ENCODE data around the gene HAUS5.

HAUS5 gene

DNA sequence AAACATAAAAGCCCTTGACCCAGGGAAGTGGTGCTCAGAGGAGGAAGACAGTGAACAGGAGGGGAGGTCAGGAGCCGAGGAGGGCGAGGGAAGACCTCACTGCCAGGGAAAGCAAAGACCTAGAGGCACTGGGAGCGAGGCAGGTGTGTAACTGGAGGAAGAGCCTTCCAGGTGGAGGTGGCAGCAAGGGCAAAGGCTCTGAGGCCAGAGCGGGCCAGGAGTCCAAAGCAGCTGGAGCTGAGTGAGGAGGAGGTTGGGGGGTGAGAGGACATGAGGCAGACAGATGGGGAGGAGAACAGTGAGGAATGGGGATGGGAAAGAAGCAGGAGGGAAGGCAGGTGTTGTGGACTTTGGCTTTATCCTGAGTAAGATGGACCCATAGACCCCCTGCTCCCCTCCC lies 57.4 kb downstream of the HAUS5 start:
- no peak for DNase-seq (ENCODE audit: low read depth in 2 of 2, low spot score in 1 of 2)

DNA sequence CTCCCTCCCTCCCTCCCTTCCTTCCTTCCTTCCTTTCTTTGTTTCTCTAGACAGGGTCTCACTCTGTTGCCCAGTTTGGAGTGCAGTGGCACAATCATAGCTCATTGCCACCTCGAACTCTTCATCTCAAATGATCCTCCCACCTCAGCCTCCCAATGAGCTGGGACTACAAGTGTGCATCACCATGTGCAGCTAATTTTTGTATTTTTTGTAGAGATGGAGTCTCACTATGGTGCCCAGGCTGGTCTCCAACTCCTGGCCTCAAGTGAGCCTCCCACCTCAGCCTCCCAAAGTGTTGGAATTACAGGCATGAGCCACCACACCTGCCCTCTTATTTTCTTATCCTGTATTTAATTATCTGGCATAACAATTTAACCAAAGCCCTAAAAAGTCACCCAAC lies 58.2 kb downstream of the HAUS5 start:
- DNase-seq (ENCODE audit: low read depth in 2 of 2, low spot score in 1 of 2), result no peak

DNA sequence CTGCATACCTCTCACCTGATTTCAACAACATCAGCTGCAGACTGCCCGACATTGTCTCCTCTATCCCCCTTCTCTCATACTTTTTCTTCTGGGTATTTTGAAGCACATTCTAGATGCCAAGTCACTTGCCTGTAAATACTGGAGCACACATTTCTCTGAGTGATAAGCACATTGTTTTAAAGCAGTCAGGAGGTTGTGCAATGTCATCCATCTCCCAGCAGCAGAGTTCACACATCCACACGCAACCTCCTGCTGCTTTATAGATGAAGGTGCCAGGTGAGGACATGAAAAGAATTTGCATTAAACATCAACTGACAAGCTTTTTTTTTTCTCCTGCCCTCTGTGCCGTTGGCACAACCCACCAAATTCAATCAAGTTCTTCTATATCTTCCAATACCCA lies 59.3 kb downstream of the HAUS5 start:
- DNase-seq (ENCODE audit: low read depth in 2 of 2, low spot score in 1 of 2), result no peak

DNA sequence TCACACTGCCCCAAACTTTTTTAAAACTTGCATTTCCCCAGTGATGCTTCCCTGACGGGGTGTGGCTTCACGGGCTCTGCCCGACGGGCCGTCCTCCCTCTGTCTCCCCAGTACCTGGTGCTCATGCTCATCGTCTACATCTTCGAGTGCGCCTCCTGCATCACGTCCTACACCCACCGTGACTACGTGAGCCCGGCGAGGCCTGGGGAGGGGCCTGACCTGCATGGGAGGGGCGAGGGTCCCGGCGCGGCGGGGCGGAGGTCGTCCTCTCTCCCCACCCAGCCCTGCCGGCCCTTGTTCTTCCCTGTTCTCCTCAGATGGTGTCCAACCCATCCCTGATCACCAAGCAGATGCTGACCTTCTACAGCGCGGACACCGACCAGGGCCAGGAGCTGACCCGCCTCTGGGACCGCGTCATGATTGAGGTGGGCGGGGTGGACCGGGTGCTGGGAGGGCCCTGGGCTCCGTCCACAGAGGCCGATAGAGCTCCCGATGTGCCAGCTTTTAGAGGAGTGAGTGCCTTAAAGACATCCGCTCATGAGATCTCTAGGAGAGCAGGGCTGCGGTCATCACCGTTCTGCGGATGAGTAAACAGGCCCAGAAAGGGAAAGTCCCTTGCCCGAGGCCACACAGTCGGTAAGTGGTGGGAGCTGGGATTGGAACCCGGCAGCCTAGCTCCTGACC lies 60.7 kb downstream of the HAUS5 start:
- peak; percentile 7 to 12 for DNase-seq (ENCODE audit: low read depth in 2 of 2, low spot score in 1 of 2)

Data from stimulated activated CD8-positive, alpha-beta memory T cell treated with anti-CD3 and anti-CD28 coated beads, Interleukin-4, amount 100 ng/mL, for 4 hours (primary cell).